K562 (cell line): ENCODE data around the gene TBR1. TPM values are rescaled to one million over a fixed set of nuclear protein-coding genes. Genes with fewer than 3 reads are reported as not detected.

Experiments
- ARNT ChIP-seq, 2 experiments: fragments of 450-650 bp; IDR thresholded peaks; 2 replicates each; pipeline ENCODE4 v1.6.1; 2016; ENCODE audit warnings: mild to moderate bottlenecking in 1 of 2
- DDX20 ChIP-seq: fragments of 450-650 bp; IDR thresholded peaks from 2 replicates; pipeline ENCODE4 v1.6.1; 2016; ENCODE audit warnings: missing genetic modification characterization, low read depth, mild to moderate bottlenecking, missing compliant biosample characterization, moderate library complexity
- polyA plus RNA-seq, 8 experiments: library from polyadenylated mRNA; depleted of rRNA in 4 of 8; stranded (reverse) in 5 of 8; unstranded in 3 of 8; fragments of >200 nt; fragmentation: Nextera tagmentation in 2 of 8; fragmentation: Illumina TruSeq in 1 of 8; extraction: Ambion mirVana in 2 of 8; extraction: Trizol in 1 of 8; gene quantifications; 2 replicates each; pipeline versions ENCODE4 v1.2.1 to v1.2.3, GENCODE V29; 2011 to 2014; ENCODE audit warnings: inconsistent platforms in 1 of 8, missing spikeins in 1 of 8
- total RNA-seq, 7 experiments: library from RNA; depleted of rRNA in 6 of 7; stranded (reverse); fragments of >200 nt in 6 of 7; fragmentation: Illumina TruSeq in 2 of 7; extraction: Trizol in 2 of 7; gene quantifications; 2 replicates each; pipeline versions ENCODE4 v1.2.1 to v1.2.3, GENCODE V29; 2011 to 2021; ENCODE audit warnings: low replicate concordance in 1 of 7
- TF ChIP-seq, protein P1 (sequence below): fragments of 450-650 bp; IDR thresholded peaks from 2 replicates; pipeline ENCODE4 v1.6.1; 2016; ENCODE audit warnings: mild to moderate bottlenecking, moderate library complexity
- TF ChIP-seq, protein P2 (sequence below): fragments of 250-450 bp; sonication (Bioruptor Pico); IDR thresholded peaks from 2 replicates; pipeline ENCODE4 v1.8.0; 2022; ENCODE audit warnings: inconsistent platforms, mild to moderate bottlenecking, moderate library complexity, borderline replicate concordance

The TBR1 gene
- total and polyA plus RNA-seq, 9 of the 15 experiments (the other 6 are each of a cell fraction or from before 2014, with no cell fraction given), result 0.01 to 0.09 TPM; not detected in 7

DNA sequence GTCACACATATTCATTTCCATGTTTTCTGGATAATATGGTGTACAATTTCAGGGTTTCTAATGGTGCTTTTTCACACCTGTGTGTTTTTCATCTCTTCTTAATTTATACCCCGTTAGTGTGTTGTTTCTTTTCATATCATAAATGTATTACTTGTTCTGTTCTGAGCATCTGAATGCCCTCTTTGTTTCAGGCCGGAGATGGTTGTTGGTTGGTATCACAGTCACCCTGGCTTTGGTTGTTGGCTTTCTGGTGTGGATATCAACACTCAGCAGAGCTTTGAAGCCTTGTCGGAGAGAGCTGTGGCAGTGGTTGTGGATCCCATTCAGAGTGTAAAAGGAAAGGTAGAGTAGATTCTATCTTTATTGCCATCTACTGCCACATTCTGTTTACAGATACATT, 45.1 kb upstream of the TBR1 start (continued):
- TF ChIP-seq, protein P1, sequence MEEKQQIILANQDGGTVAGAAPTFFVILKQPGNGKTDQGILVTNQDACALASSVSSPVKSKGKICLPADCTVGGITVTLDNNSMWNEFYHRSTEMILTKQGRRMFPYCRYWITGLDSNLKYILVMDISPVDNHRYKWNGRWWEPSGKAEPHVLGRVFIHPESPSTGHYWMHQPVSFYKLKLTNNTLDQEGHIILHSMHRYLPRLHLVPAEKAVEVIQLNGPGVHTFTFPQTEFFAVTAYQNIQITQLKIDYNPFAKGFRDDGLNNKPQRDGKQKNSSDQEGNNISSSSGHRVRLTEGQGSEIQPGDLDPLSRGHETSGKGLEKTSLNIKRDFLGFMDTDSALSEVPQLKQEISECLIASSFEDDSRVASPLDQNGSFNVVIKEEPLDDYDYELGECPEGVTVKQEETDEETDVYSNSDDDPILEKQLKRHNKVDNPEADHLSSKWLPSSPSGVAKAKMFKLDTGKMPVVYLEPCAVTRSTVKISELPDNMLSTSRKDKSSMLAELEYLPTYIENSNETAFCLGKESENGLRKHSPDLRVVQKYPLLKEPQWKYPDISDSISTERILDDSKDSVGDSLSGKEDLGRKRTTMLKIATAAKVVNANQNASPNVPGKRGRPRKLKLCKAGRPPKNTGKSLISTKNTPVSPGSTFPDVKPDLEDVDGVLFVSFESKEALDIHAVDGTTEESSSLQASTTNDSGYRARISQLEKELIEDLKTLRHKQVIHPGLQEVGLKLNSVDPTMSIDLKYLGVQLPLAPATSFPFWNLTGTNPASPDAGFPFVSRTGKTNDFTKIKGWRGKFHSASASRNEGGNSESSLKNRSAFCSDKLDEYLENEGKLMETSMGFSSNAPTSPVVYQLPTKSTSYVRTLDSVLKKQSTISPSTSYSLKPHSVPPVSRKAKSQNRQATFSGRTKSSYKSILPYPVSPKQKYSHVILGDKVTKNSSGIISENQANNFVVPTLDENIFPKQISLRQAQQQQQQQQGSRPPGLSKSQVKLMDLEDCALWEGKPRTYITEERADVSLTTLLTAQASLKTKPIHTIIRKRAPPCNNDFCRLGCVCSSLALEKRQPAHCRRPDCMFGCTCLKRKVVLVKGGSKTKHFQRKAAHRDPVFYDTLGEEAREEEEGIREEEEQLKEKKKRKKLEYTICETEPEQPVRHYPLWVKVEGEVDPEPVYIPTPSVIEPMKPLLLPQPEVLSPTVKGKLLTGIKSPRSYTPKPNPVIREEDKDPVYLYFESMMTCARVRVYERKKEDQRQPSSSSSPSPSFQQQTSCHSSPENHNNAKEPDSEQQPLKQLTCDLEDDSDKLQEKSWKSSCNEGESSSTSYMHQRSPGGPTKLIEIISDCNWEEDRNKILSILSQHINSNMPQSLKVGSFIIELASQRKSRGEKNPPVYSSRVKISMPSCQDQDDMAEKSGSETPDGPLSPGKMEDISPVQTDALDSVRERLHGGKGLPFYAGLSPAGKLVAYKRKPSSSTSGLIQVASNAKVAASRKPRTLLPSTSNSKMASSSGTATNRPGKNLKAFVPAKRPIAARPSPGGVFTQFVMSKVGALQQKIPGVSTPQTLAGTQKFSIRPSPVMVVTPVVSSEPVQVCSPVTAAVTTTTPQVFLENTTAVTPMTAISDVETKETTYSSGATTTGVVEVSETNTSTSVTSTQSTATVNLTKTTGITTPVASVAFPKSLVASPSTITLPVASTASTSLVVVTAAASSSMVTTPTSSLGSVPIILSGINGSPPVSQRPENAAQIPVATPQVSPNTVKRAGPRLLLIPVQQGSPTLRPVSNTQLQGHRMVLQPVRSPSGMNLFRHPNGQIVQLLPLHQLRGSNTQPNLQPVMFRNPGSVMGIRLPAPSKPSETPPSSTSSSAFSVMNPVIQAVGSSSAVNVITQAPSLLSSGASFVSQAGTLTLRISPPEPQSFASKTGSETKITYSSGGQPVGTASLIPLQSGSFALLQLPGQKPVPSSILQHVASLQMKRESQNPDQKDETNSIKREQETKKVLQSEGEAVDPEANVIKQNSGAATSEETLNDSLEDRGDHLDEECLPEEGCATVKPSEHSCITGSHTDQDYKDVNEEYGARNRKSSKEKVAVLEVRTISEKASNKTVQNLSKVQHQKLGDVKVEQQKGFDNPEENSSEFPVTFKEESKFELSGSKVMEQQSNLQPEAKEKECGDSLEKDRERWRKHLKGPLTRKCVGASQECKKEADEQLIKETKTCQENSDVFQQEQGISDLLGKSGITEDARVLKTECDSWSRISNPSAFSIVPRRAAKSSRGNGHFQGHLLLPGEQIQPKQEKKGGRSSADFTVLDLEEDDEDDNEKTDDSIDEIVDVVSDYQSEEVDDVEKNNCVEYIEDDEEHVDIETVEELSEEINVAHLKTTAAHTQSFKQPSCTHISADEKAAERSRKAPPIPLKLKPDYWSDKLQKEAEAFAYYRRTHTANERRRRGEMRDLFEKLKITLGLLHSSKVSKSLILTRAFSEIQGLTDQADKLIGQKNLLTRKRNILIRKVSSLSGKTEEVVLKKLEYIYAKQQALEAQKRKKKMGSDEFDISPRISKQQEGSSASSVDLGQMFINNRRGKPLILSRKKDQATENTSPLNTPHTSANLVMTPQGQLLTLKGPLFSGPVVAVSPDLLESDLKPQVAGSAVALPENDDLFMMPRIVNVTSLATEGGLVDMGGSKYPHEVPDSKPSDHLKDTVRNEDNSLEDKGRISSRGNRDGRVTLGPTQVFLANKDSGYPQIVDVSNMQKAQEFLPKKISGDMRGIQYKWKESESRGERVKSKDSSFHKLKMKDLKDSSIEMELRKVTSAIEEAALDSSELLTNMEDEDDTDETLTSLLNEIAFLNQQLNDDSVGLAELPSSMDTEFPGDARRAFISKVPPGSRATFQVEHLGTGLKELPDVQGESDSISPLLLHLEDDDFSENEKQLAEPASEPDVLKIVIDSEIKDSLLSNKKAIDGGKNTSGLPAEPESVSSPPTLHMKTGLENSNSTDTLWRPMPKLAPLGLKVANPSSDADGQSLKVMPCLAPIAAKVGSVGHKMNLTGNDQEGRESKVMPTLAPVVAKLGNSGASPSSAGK, result no peak
- TF ChIP-seq DDX20 (tag), result no peak
- TF ChIP-seq, protein P2, sequence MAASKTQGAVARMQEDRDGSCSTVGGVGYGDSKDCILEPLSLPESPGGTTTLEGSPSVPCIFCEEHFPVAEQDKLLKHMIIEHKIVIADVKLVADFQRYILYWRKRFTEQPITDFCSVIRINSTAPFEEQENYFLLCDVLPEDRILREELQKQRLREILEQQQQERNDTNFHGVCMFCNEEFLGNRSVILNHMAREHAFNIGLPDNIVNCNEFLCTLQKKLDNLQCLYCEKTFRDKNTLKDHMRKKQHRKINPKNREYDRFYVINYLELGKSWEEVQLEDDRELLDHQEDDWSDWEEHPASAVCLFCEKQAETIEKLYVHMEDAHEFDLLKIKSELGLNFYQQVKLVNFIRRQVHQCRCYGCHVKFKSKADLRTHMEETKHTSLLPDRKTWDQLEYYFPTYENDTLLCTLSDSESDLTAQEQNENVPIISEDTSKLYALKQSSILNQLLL (CRISPR knock-in tag), result no peak
- no peak for TF ChIP-seq ARNT (IDR thresholded peaks at IDR 0.05)
- TF ChIP-seq, all 486 proteins: peak for 0
